Measurements from ENCODE around the gene ADK.

The ADK gene

GRCh38 chr10:74365109-74365508, 214.1 kb downstream of the ADK start:
- no peak for DNase-seq (ENCODE audit: low read depth)

GRCh38 chr10:74371696-74372095, 220.7 kb downstream of the ADK start:
- no peak overlapping the region for H3K9ac ChIP-seq (ENCODE audit: low read length)
- no peaks in the 10 kb centered on the region for H3K4me1 ChIP-seq (ENCODE audit: control insufficient read depth, insufficient read depth, low read length)
- DNase-seq (ENCODE audit: low read depth) = no peak
- H3K4me3 ChIP-seq (ENCODE audit: low read length) = no peak overlapping the region
- H3K27me3 ChIP-seq (replicated peaks; ENCODE audit: control insufficient read depth, insufficient read depth, low read length) = no peaks in the 10 kb centered on the region
- H3K9me3 ChIP-seq (ENCODE audit: control insufficient read depth, low read length) = no peaks in the 10 kb centered on the region
- no peaks in the 10 kb centered on the region for H3K36me3 ChIP-seq (ENCODE audit: control insufficient read depth, insufficient read depth, low read length, severe bottlenecking)

More at GRCh38 chr10:74365109-74365508, 214.1 kb downstream of the ADK start:
- Histone ChIP-seq H3K4me1 (ENCODE audit: control insufficient read depth, insufficient read depth, low read length) (peaks cover 8% of the 10 kb centered on the region), H3K9ac (ENCODE audit: low read length) (no peak overlapping the region), H3K4me3 (ENCODE audit: low read length) (no peak overlapping the region), H3K27me3 (replicated peaks; ENCODE audit: control insufficient read depth, insufficient read depth, low read length) (no peaks in the 10 kb centered on the region), H3K9me3 (ENCODE audit: control insufficient read depth, low read length) (peaks cover 26% of the 10 kb centered on the region), H3K36me3 (ENCODE audit: control insufficient read depth, insufficient read depth, low read length, severe bottlenecking) (peaks cover 17% of the 10 kb centered on the region)

DNA sequence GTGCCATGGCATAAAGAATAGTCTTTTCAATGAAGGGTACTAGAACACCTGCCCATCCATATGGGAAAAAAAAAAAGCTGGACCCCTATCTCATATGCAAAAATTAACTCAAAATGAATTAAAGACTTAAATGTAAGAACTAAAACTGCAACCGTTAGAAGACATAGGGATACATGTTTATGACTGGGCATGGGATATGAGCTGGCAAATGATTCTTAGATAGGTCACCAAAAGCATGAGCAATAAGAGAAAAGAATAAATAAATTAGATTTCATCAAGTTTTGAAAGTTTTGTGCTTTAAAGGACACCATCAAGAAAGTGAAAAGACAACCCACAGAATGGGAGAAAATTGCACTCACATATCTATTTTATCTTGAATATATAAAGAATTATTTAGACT, 222.0 kb downstream of the ADK start:
- H3K27me3 ChIP-seq (replicated peaks; ENCODE audit: control insufficient read depth, insufficient read depth, low read length) = no peaks in the 10 kb centered on the region
- no peak overlapping the region for H3K4me3 ChIP-seq (ENCODE audit: low read length)
- no peaks in the 10 kb centered on the region for H3K9me3 ChIP-seq (ENCODE audit: control insufficient read depth, low read length)
- no peaks in the 10 kb centered on the region for H3K36me3 ChIP-seq (ENCODE audit: control insufficient read depth, insufficient read depth, low read length, severe bottlenecking)
- H3K4me1 ChIP-seq (ENCODE audit: control insufficient read depth, insufficient read depth, low read length) = no peaks in the 10 kb centered on the region
- no peak for DNase-seq (ENCODE audit: low read depth)
- no peak overlapping the region for H3K9ac ChIP-seq (ENCODE audit: low read length)

GRCh38 chr10:74377476-74377875, 226.5 kb downstream of the ADK start:
- Histone ChIP-seq H3K4me1 (ENCODE audit: control insufficient read depth, insufficient read depth, low read length) (no peaks in the 10 kb centered on the region), H3K9ac (ENCODE audit: low read length) (no peak overlapping the region)
- DNase-seq (ENCODE audit: low read depth) = no peak

DNA sequence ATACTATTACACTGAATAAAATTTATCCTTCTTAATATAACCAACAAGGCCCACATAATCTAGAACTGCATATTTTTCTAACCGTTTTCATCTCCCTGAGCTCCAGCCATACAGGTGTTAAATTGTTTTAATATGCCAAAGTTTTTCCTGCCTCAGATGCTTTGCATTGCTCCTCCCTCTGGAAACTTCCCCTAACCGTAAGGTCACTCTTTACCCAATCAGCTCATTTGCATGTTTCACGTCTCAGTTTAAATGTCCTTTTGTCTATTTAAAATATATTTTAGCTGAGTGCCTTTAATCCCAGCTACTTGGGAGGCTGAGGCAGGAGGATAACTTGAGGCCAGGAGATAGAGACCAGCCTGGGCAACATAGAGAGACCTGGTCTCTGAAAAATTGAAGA, 228.5 kb downstream of the ADK start:
- no peaks in the 10 kb centered on the region for H3K36me3 ChIP-seq (ENCODE audit: control insufficient read depth, insufficient read depth, low read length, severe bottlenecking)
- H3K4me1 ChIP-seq (ENCODE audit: control insufficient read depth, insufficient read depth, low read length) = no peaks in the 10 kb centered on the region
- H3K9me3 ChIP-seq (ENCODE audit: control insufficient read depth, low read length) = no peaks in the 10 kb centered on the region
- no peak overlapping the region for H3K4me3 ChIP-seq (ENCODE audit: low read length)
- DNase-seq (ENCODE audit: low read depth) = no peak
- H3K27me3 ChIP-seq (replicated peaks; ENCODE audit: control insufficient read depth, insufficient read depth, low read length) = no peaks in the 10 kb centered on the region
- H3K9ac ChIP-seq (ENCODE audit: low read length) = no peak overlapping the region

More at GRCh38 chr10:74377476-74377875, 226.5 kb downstream of the ADK start:
- no peaks in the 10 kb centered on the region for H3K9me3 ChIP-seq (ENCODE audit: control insufficient read depth, low read length)
- no peak overlapping the region for H3K4me3 ChIP-seq (ENCODE audit: low read length)
- H3K27me3 ChIP-seq (replicated peaks; ENCODE audit: control insufficient read depth, insufficient read depth, low read length) = no peaks in the 10 kb centered on the region
- H3K36me3 ChIP-seq (ENCODE audit: control insufficient read depth, insufficient read depth, low read length, severe bottlenecking) = no peaks in the 10 kb centered on the region

- no peaks in the 10 kb centered on the region for H3K4me1 ChIP-seq (ENCODE audit: control insufficient read depth, insufficient read depth, low read length)
- H3K36me3 ChIP-seq (ENCODE audit: control insufficient read depth, insufficient read depth, low read length, severe bottlenecking) = no peaks in the 10 kb centered on the region
- no peaks in the 10 kb centered on the region for H3K27me3 ChIP-seq (replicated peaks; ENCODE audit: control insufficient read depth, insufficient read depth, low read length)
- no peak for DNase-seq (ENCODE audit: low read depth)
- H3K4me3 ChIP-seq (ENCODE audit: low read length) = no peak overlapping the region
- H3K9me3 ChIP-seq (ENCODE audit: control insufficient read depth, low read length) = no peaks in the 10 kb centered on the region
- no peak overlapping the region for H3K9ac ChIP-seq (ENCODE audit: low read length)
These were observed 229.8 kb downstream of the ADK start for GRCh38 chr10:74380795-74381194.

- Histone ChIP-seq H3K27me3 (replicated peaks; ENCODE audit: control insufficient read depth, insufficient read depth, low read length) (no peaks in the 10 kb centered on the region), H3K4me3 (ENCODE audit: low read length) (no peak overlapping the region), H3K9me3 (ENCODE audit: control insufficient read depth, low read length) (no peaks in the 10 kb centered on the region), H3K4me1 (ENCODE audit: control insufficient read depth, insufficient read depth, low read length) (no peaks in the 10 kb centered on the region), H3K36me3 (ENCODE audit: control insufficient read depth, insufficient read depth, low read length, severe bottlenecking) (no peaks in the 10 kb centered on the region), H3K9ac (ENCODE audit: low read length) (no peak overlapping the region)
- no peak for DNase-seq (ENCODE audit: low read depth)
These were observed 230.4 kb downstream of the ADK start for GRCh38 chr10:74381291-74381853.

- Histone ChIP-seq H3K4me3 (ENCODE audit: low read length) (no peak overlapping the region), H3K27me3 (replicated peaks; ENCODE audit: control insufficient read depth, insufficient read depth, low read length) (no peaks in the 10 kb centered on the region), H3K9me3 (ENCODE audit: control insufficient read depth, low read length) (no peaks in the 10 kb centered on the region), H3K36me3 (ENCODE audit: control insufficient read depth, insufficient read depth, low read length, severe bottlenecking) (no peaks in the 10 kb centered on the region), H3K9ac (ENCODE audit: low read length) (no peak overlapping the region), H3K4me1 (ENCODE audit: control insufficient read depth, insufficient read depth, low read length) (no peaks in the 10 kb centered on the region)
- DNase-seq (ENCODE audit: low read depth) = no peak
These were observed 231.6 kb downstream of the ADK start for GRCh38 chr10:74382663-74383062.

DNA sequence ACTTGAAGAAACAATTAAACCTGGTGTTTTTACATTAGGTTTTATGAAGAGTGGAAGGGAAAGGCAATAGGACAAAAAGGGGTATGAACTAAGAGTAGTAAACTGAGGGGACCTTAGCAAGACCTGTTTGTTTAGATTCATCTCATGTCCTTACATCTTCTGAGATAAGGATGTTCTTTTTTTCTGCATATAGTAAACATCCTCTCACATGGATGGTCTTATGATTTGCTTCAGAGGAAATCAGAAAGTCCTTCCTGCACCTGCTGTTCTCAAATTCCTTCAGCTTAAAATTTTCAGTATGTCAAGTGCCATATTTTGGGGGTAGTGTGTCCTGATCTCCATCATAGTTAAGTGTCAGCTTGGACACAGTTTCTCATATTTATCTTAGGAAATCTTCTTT, 232.6 kb downstream of the ADK start:
- no peak overlapping the region for H3K9ac ChIP-seq (ENCODE audit: low read length)
- H3K9me3 ChIP-seq (ENCODE audit: control insufficient read depth, low read length) = no peaks in the 10 kb centered on the region
- H3K4me3 ChIP-seq (ENCODE audit: low read length) = no peak overlapping the region
- H3K36me3 ChIP-seq (ENCODE audit: control insufficient read depth, insufficient read depth, low read length, severe bottlenecking) = no peaks in the 10 kb centered on the region
- no peaks in the 10 kb centered on the region for H3K4me1 ChIP-seq (ENCODE audit: control insufficient read depth, insufficient read depth, low read length)
- DNase-seq (ENCODE audit: low read depth) = no peak
- H3K27me3 ChIP-seq (replicated peaks; ENCODE audit: control insufficient read depth, insufficient read depth, low read length) = no peaks in the 10 kb centered on the region

- no peaks in the 10 kb centered on the region for H3K4me1 ChIP-seq (ENCODE audit: control insufficient read depth, insufficient read depth, low read length)
- no peaks in the 10 kb centered on the region for H3K36me3 ChIP-seq (ENCODE audit: control insufficient read depth, insufficient read depth, low read length, severe bottlenecking)
- no peak overlapping the region for H3K4me3 ChIP-seq (ENCODE audit: low read length)
- H3K9ac ChIP-seq (ENCODE audit: low read length) = no peak overlapping the region
- H3K9me3 ChIP-seq (ENCODE audit: control insufficient read depth, low read length) = no peaks in the 10 kb centered on the region
- DNase-seq (ENCODE audit: low read depth) = no peak
- no peaks in the 10 kb centered on the region for H3K27me3 ChIP-seq (replicated peaks; ENCODE audit: control insufficient read depth, insufficient read depth, low read length)
These were observed 233.7 kb downstream of the ADK start for GRCh38 chr10:74384615-74385183.

DNA sequence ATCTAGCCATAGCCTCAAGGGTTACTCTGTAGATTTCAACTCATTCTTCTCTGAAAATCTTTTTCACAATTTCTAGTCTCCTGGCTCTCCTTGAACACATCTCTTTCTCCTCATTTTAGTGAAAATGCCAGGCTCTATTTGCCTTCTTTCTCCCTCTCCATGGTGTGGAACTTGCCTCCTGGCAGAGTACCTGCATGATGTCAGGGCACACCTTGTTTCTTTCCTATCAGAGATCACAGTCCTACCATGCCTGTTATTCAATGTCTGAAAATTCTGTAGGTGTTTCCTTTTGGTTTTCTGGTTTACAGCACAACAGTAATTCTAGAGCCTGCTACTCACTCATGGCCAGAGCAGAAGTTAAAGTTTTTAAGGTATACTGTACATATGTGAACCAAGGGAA, 237.8 kb downstream of the ADK start:
- Histone ChIP-seq H3K27me3 (replicated peaks; ENCODE audit: control insufficient read depth, insufficient read depth, low read length) (no peaks in the 10 kb centered on the region), H3K9ac (ENCODE audit: low read length) (no peak overlapping the region), H3K4me1 (ENCODE audit: control insufficient read depth, insufficient read depth, low read length) (no peaks in the 10 kb centered on the region), H3K36me3 (ENCODE audit: control insufficient read depth, insufficient read depth, low read length, severe bottlenecking) (no peaks in the 10 kb centered on the region), H3K9me3 (ENCODE audit: control insufficient read depth, low read length) (no peaks in the 10 kb centered on the region), H3K4me3 (ENCODE audit: low read length) (no peak overlapping the region)
- no peak for DNase-seq (ENCODE audit: low read depth)

DNA sequence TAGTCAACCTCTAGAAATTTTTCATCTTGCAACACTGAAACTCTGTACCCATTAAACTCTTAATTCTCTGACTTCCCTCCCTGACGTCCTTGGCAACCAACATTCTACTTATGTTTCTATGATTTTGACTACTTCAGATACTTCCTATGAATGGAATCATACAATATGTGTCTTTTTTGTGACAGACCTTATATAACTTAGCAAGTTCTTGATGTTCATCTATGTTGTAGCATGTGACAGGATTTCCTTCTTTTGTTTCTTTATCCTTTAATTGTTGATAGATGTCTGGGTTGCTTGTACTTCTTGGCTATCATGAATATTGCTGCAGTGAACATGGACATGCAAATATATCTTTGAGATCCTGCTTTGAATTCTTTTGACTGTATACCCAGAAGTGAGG, 240.8 kb downstream of the ADK start:
- peaks cover 10% of the 10 kb centered on the region for H3K4me1 ChIP-seq (ENCODE audit: control insufficient read depth, insufficient read depth, low read length)
- no peaks in the 10 kb centered on the region for H3K36me3 ChIP-seq (ENCODE audit: control insufficient read depth, insufficient read depth, low read length, severe bottlenecking)
- no peak for DNase-seq (ENCODE audit: low read depth)
- H3K9ac ChIP-seq (ENCODE audit: low read length) = no peak overlapping the region
- no peak overlapping the region for H3K4me3 ChIP-seq (ENCODE audit: low read length)
- no peaks in the 10 kb centered on the region for H3K27me3 ChIP-seq (replicated peaks; ENCODE audit: control insufficient read depth, insufficient read depth, low read length)
- H3K9me3 ChIP-seq (ENCODE audit: control insufficient read depth, low read length) = no peaks in the 10 kb centered on the region

Data from adipocyte (in vitro differentiated cells).